HG03378 (cell line): ENCODE results near the gene RDH12.

Source experiments
- ATAC-seq: cut with Tn5 transposase; IDR thresholded peaks from one replicate; pipeline ENCODE4 v1.9.1; 2021; ENCODE audit warnings: mild to moderate bottlenecking, moderate library complexity; ENCODE audit not compliant: unreplicated experiment

RDH12 gene

DNA sequence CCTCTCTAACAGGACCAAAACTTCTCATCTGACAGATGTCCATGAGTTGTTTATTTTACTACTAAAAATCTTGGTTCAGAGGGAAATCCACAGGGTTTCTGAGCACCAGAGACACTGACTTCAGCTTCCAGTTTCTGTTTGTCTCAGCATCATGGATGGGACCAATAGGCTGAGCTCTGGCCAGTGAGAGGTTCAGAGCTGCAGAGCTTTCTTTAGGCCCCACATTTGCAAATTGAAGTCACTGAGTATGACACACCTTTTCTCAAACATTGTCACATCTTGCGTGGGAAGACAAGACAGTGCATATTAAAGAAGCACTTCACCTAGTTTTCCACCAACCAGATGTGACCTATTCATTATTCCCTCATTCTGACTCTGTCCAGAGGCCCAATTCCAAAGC is 45.2 kb downstream of the RDH12 start:
- peak; percentile 49 for ATAC-seq

DNA sequence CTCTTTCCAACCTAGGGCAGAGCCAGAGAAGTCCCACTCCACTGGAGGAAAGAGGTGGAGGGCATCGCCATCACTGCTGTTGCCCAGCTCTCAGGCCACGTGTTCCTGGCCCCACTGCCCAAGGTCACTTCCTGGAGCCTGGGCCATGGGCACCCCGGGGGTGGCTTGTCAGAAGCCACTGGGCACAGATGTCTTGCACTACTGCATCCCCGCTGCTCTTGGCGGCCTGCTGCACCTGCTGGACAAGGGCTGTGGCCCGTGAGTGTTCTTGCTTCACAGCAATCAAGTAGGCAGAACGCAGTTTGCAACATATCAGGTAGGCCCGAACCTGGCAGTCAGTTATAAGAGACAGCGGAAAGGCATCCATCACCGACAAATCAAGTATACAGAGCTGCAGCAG is 46.6 kb downstream of the RDH12 start:
- no peak for ATAC-seq

DNA sequence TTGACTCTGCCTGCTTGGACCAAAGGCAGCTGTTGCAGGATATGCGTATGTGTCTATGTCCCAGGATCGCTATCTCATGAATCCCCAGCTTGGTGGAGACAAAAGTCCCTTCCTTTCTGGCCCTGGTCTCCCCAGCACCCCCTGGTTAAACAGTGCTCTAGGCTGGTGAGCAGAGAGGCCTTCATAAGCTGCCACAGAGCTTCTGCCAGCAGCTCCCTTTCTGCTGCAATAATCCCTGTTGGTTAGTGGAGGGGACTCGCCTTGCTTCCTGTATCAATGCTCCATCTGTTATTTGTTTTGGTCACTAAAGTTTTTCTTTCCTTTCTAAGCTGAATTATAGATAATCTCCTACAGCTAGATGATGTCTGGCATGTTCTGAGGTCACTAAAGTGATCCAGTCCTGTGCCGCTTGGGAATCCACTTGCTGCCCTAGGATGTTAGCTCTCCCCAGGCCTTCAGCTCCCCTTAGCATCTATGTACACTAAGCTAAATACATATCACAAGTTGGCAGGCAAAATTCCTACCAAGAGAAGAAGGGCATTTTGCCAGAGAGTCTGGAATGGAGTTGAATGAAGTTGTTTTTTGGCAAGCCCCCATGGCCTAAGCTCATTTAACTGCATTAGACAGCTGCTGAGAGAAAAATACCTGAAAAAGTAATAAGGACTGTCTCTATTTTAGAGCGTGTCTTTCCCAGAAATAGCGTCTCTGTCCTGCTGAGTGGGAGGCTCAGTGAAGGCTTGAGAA is 47.8 kb downstream of the RDH12 start:
- no peak for ATAC-seq

DNA sequence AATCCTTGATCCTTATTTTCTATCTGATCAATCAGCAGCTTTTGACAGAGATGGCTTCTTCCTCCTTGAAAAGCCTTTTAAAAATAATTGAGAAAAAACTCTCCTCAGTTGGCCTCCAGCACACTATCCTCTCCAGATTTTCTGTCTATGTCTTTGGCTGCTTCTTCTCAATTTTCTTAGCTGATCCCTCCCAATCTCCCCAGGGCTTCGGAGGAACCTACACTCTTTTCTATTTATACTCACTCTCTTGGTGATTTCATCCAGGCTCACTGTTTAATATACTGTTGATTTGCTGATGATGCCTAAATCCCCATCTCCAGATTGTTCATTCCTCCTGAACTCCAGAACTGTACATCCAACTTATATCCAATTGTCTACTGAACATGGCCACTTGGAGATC is 54.8 kb downstream of the RDH12 start:
- no peak for ATAC-seq

DNA sequence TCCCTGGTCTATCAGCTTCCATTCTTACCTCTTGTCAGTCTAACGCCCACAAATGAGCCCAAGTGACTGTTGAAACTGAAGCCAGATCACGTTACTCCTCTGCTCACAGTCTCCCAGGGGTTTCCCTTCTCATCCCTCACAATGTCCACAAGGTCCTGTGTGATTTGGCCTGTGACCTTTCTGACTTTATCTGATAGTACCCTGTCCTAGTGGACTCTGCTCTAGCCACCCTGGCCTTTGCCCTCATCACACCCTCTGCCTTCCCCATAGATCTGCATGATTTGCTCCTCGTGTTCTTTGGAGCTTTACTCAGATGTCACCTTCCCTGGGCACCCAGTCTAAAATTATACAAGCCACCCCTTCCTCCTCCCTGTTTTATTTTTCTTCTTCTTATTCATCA is 55.5 kb downstream of the RDH12 start:
- ATAC-seq: no peak

DNA sequence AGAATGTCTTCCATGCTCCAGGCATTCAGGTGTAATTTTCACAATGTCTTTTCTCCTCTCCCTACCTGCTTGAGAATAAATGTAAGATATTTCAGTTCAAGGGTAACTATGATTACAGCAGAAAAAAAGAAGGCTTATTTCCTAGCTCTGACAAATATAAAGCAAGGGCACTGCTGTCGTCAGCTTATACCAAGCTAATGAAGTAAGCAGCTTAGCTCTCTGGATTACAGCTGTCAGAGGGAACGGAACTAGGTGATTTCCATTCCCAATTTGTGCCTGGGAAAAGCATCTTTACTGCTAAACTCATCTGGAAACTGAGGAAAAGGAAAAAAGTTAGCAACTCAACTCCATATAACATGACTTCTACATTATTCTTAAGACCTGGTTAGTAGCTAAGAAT is 58.2 kb downstream of the RDH12 start:
- ATAC-seq: no peak

DNA sequence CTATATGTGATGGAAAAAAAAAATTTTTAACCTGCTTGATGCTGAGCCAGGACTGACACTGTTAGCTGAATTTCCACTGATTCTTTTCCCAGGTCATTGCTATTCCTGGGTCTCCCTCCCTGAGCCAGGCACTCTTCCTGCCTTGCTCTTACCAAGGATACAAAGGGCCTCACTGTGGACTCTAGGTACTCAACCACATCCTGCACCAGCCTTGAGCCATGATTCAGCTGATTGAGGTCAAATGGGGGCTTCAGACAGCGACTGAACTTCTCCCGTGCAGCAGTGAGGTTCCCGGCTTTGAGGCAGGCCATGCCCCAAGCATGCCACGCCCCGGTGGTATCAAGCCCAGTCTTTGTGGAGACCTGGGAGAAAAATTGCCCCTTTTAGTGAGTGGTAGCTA is 60.4 kb downstream of the RDH12 start:
- ATAC-seq: no peak

DNA sequence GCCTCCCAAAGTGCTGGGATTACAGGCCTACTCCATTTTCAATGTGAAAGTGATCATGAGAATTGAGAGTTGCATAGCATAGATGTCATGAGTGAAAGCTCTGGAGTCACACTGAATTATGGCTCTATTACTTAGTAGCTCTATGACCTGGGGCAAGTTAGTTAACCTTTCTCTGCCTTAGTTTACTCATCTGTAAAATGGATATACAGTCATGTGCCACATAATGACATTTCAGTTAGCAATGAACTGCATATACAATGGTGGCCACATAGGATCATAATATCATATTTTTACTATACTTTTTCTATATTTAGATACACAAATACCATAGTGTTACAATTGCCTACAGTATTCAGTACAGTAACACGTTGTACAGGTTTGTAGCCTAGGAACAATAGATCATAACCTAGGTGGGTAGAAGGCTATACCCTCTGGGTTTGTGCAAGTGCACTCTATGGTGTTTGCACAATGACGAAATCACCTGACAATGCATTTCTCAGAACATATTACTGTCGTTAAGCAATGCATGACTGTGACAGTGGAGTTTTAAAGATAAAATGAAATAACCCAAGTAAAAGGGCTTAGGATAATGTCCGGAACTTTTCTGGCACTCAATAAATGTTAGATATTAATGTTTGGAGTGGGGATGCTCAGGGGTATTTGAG is 61.6 kb downstream of the RDH12 start:
- no peak for ATAC-seq

DNA sequence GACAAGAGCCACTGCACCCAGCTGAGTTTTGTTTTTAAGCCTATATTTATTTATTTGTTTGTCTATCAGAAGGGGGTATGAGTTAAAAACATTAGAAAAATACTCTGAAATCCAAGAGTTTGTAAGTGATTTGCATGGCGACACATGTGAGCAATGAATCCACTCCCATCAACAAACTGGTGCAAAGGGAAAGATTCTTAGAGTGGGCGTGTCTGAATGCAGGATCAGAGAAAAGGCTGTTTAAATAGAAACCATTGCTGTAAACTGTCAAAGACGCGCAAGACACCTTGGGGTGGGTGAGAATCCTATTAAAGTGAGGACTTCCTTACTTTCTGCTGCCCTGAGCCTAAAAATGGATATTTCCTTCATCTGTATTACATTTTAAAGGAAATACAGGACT is 62.8 kb downstream of the RDH12 start:
- no peak for ATAC-seq

DNA sequence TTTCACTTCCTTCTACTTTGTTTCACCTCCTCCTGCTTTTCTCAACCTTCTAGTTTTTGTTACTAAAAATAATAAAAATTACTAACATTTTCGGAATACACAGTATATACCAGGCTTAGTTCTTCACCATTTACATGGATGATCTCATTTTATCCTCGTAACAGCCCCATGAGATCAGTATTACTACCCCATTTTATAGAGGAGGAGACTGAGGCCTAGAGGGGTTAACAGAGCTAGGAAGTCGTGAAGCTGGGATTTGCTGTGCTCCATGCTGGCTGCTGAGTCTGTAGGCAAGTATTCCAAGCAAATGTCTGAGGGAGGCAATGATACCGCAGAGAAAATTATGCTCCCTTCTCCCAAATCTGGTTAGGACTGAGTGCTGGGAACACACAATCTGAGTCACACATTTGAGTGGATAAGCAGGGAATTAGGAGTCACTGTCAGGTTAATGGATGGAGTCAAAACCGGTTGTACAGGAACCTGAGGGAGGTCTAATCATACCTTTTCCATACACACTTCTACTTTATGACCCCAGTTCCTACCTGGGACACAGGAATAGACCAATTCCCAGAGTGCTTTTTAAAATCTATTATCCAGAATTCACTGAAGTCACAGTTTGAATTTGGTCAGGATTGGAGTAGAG is 63.6 kb downstream of the RDH12 start:
- ATAC-seq: no peak

DNA sequence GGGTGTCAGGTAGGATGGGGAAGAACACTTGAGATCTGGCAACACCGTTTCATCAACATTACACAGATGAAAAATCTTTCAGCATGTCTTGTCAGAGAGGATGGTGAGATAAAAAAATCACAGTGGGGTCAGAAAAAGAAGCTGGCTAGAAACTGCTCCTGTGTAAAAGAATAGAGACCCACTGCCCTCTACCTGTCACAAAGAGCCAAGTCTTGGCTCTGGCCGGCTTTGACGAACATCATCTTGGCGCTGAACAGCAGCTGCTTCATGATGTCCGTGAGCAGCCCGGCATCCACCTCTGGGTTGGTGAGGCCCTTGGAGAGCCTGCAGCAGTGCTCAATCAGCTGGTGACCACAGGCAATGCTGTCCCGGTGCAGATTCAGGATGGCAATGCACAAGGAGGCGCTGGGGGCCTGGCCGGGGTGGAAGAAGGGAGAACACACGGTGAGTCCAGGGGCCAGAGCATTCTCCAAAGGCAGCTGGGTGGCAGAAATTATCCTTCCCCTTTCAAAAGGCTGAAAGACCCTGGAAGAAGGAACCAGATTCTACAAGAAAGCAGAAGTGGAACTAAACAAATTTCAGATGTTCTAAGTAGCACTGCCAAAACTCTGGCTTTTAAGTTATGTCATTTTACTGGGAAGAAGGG is 64.5 kb downstream of the RDH12 start:
- ATAC-seq: no peak

DNA sequence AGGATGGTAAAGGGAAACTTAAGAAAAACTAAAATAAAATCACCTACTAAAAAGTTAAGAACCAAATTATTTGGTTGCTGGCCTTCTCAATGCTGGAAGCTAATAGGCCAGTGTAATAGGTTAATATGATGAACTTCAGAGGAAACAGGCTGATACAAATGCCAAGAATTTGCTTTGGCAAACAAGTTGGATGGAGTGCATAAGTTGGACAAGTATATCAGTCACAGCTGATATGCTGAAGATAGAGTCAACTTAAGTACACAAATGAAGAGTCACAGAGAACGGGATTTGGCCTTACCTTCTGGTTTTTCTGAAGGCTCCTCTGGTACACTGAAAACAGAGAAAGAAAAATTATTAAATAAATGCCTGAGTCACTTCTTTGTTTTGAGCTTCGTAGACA is 66.5 kb downstream of the RDH12 start:
- ATAC-seq: no peak

DNA sequence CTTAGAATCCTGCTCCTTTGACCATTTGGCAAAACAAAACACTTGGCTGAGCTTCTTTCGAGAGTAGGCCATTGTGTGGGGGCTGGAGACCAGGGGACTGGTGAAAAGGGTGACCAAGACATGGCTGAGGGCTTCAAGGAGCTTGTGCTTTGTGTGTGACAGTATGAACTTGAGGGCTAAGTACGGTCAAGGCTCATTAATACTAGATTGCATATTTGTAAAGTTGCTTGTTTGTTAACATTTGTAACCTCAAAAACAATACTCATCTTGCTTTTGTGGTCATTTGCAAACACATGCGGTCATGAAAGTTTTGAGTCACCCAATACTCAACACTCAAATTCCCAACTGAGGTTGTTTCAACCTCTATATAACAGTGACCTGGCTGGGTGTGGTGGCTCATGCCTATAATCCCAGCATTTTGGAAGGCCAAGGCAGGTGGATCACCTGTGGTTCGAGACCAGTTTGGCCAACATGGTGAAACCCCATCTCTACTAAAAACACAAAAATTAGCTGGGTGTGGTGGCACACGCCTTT is 72.2 kb downstream of the RDH12 start:
- ATAC-seq: no peak

DNA sequence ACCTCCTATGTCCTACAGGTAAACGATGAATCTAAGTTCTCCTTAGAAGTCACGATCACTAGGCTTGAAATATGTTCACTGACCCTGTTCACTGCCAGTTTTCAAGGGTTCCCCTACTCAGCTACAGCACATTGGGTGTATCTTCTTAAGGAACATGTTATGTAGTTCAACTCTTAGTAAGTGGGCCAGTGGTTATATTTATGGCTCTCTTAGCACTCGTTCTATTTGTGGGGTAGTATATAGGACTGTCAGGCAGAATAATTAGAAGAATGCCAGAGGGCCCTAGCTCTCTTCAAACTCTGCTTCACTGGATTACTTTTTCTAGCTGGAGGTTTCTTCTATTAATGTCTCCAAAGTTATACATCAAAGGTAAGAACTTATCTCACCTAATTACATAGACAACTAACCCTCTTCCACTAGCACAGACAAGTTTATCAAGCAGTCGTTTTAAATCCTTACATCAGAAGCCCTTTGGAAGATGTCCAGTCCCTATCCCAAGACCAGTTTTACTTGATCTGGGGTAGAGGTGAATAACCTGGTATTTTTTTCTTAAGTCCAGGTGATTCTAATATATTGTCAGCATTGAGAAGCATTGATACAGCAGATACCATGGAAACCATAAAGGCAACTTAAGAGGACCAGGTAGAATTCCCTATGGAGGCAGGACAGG is 75.1 kb downstream of the RDH12 start:
- ATAC-seq: no peak

DNA sequence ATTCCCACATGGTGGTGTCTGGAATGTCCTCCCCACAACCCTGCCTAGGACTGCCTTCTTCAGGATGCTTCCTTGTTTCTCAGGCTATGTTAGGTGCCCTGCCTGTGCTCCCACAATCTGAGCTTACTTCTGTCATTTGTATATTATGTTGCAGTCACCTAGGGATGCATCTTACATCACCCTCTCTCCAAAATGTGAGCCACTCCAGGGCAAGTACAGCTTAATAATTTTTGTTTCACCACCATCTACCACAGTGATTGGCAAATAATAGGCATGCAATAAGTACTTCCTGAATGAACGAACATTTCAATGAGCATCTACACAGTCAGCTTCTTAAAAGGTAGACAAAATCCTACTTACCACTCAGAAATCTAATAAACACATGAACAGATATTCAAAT is 77.1 kb downstream of the RDH12 start:
- no peak for ATAC-seq

DNA sequence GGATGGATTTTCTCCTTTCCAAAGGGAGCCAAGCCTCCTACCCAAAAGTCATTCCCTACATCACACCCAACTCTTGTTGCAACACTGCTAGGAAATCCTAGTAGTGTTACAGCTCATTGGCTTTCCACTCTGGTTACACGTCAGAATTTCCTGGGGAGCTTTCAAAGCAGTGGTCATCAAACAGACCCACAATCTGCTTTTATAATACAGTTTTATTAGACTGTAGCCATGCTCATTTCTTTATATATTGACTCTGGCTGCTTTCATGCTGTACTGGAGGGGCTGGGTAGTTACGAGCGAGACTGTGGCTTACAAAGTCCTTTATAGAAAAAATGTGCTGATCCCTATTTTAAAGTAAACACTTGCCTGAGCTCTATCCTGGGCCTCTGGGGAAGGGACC is 80.4 kb downstream of the RDH12 start:
- no peak for ATAC-seq
